ENCODE results near the gene ADRM1. TPM values are rescaled to one million over a fixed set of nuclear protein-coding genes. Genes with fewer than 3 reads are reported as not detected.

The ADRM1 gene
- total and polyA plus RNA-seq, 12 donors = 67.7 to 192 (median 74.7) TPM

GRCh38 chr20:62308102-62308822 lies 5.5 kb downstream of the ADRM1 start:
- ATAC-seq (peak in 6 of 8 donors; percentile 2 to 71 (median 9)), DNase-seq (no peak)
- no peaks in the 10 kb centered on the region for H3K9me3 ChIP-seq
- H3K36me3 ChIP-seq = peaks cover 8 to 94% (median 83%) of the 10 kb centered on the region in 9 donors
- no peak for TF ChIP-seq CTCF (IDR thresholded peaks at IDR 0.05)
- WGBS, 2 donors = 80 to 90% methylated on average over 29 of the region's 29 CpGs
- intact Hi-C loops (cut with DNase I) = loop anchor here in 3 of 10 donors (5.0 to 10.0 kb wide), 3 partner anchors 34 to 187 kb away; no protein-coding TSS in a partner anchor
- peak overlapping the region in 4 of 10 donors; percentile 23 to 63 (median 33) for H3K27ac ChIP-seq
- H3K4me1 ChIP-seq = peaks cover 18 to 53% (median 30%) of the 10 kb centered on the region in 9 donors
- H3K4me3 ChIP-seq = no peak overlapping the region
- no peaks in the 10 kb centered on the region for H3K27me3 ChIP-seq

DNA sequence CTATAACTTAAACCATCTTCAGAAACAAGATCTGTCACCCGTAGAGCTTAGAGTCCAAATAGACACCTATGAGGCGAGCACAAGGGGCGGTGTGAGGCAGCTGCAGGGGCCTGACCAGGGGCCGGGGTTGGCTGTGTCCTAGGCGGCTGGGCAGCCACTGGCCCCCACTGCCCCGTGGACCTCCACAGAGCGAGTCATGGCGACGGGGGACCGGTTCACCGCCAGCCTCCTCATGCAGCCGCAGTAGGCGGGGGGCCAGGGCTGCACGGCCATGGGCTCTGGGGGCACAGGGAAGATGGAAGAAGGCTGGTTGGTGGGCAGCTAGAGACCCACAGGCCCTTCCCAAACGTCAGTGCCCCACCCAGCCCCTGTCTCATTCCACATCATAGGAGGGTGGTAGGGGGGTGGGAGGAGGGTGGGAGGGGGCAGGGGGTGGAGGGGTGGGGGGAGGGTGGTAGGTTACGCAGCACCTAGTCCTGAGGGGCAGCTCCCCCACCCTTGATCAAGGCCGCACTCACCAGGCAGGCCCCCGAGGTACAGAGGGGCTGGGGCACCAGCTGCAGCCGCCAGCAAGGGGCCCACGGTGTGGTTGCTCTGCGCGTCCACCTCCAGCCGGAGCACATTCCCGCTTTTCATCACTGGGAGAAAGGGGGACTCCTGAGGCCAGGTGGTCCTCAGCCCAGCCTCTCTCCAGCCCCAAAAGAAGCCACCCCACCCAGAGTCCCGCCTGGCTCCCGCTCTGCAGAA lies 6.6 kb downstream of the ADRM1 start:
- DNase-seq = no peak
- intact Hi-C loops (cut with DNase I) = loop anchor here in 3 of 10 donors (5.0 to 10.0 kb wide), 3 partner anchors 33 to 185 kb away; no protein-coding TSS in a partner anchor
- H3K9me3 ChIP-seq = no peaks in the 10 kb centered on the region
- WGBS, 2 donors = 84 to 86% methylated on average over 20 to 26 of the region's 26 CpGs
- no peak for TF ChIP-seq CTCF (IDR thresholded peaks at IDR 0.05)
- no peaks in the 10 kb centered on the region for H3K27me3 ChIP-seq
- H3K36me3 ChIP-seq = peaks cover 8 to 95% (median 85%) of the 10 kb centered on the region in 9 donors
- no peak for ATAC-seq
- H3K4me3 ChIP-seq = no peak overlapping the region
- H3K27ac ChIP-seq = no peak overlapping the region
- peaks cover 9 to 44% (median 19%) of the 10 kb centered on the region in 9 donors for H3K4me1 ChIP-seq

- H3K27me3 ChIP-seq = no peaks in the 10 kb centered on the region
- 80 to 81% methylated on average over 29 of the region's 29 CpGs for WGBS, 2 donors
- ATAC-seq = no peak
Observed at GRCh38 chr20:62309947-62310756, 7.4 kb downstream of the ADRM1 start.

More at GRCh38 chr20:62309947-62310756, 7.4 kb downstream of the ADRM1 start:
- H3K27ac ChIP-seq = no peak overlapping the region
- DNase-seq = no peak
- no peak overlapping the region for H3K4me3 ChIP-seq
- peaks cover 2 to 36% (median 11%) of the 10 kb centered on the region in 9 donors for H3K4me1 ChIP-seq
- no peaks in the 10 kb centered on the region for H3K9me3 ChIP-seq
- no peak for TF ChIP-seq CTCF (IDR thresholded peaks at IDR 0.05)
- peaks cover 10 to 95% (median 85%) of the 10 kb centered on the region in 9 donors for H3K36me3 ChIP-seq
- intact Hi-C loops (cut with DNase I) = loop anchor here in 6 of 10 donors (5.0 to 10.0 kb wide), 4 partner anchors 32 to 185 kb away; no protein-coding TSS in a partner anchor

All from heart right ventricle (tissue), 16 donors.